ENCODE data around the gene DCPS.

Gene DCPS

GRCh38 chr11:126332221-126332711 is 28.4 kb downstream of the DCPS start:
- CTCF ChIA-PET = interaction anchor here (2.1 kb wide), 1 partner anchor 21 kb away, joined by 6 read pairs; no protein-coding TSS in a partner anchor
- H3K4me3 ChIP-seq (ENCODE audit: low read depth, low read length) = no peak overlapping the region
- peak; percentile 57 for DNase-seq (ENCODE audit: low read depth, low spot score)
- no peak for TF ChIP-seq CTCF (IDR thresholded peaks at IDR 0.05; ENCODE audit: insufficient read depth, low read length, missing control alignments)
- POLR2A ChIA-PET = interaction anchor here (1.0 kb wide), 1 partner anchor 14 kb away, joined by 8 read pairs; no protein-coding TSS in a partner anchor

- H3K4me3 ChIP-seq (ENCODE audit: low read depth, low read length) = no peak overlapping the region
- POLR2A ChIA-PET = no interaction called here
- TF ChIP-seq CTCF (IDR thresholded peaks at IDR 0.05; ENCODE audit: insufficient read depth, low read length, missing control alignments) = no peak
- CTCF ChIA-PET = interaction anchor here (2.1 kb wide), 1 partner anchor 22 kb away, joined by 6 read pairs; no protein-coding TSS in a partner anchor
- DNase-seq (ENCODE audit: low read depth, low spot score) = no peak
Measured at GRCh38 chr11:126333142-126333541, 29.3 kb downstream of the DCPS start.

GRCh38 chr11:126334659-126335462 is 31.0 kb downstream of the DCPS start:
- no peak for DNase-seq (ENCODE audit: low read depth, low spot score)
- no peak overlapping the region for H3K4me3 ChIP-seq (ENCODE audit: low read depth, low read length)
- no peak for TF ChIP-seq CTCF (IDR thresholded peaks at IDR 0.05; ENCODE audit: insufficient read depth, low read length, missing control alignments)
- POLR2A ChIA-PET = interaction anchor here (0.6 to 0.7 kb wide), 2 partner anchors 11 to 14 kb away, joined by 3 read pairs; no protein-coding TSS in a partner anchor
- CTCF ChIA-PET = interaction anchor here (0.9 to 1.3 kb wide), 2 partner anchors 15 to 24 kb away, joined by 3 to 6 read pairs; no protein-coding TSS in a partner anchor

- TF ChIP-seq CTCF (IDR thresholded peaks at IDR 0.05; ENCODE audit: insufficient read depth, low read length, missing control alignments) = no peak
- CTCF ChIA-PET = interaction anchor here (0.9 to 1.3 kb wide), 2 partner anchors 16 to 25 kb away, joined by 3 to 6 read pairs; no protein-coding TSS in a partner anchor
- H3K4me3 ChIP-seq (ENCODE audit: low read depth, low read length) = no peak overlapping the region
- POLR2A ChIA-PET = no interaction called here
- no peak for DNase-seq (ENCODE audit: low read depth, low spot score)
Measured at GRCh38 chr11:126335463-126335760, 31.6 kb downstream of the DCPS start.

GRCh38 chr11:126336138-126336541 is 32.3 kb downstream of the DCPS start:
- ChIA-PET CTCF (no interaction called here), POLR2A (no interaction called here)
- TF ChIP-seq CTCF (IDR thresholded peaks at IDR 0.05; ENCODE audit: insufficient read depth, low read length, missing control alignments) = no peak
- no peak overlapping the region for H3K4me3 ChIP-seq (ENCODE audit: low read depth, low read length)
- no peak for DNase-seq (ENCODE audit: low read depth, low spot score)

GRCh38 chr11:126336671-126337101 is 32.8 kb downstream of the DCPS start:
- no peak overlapping the region for H3K4me3 ChIP-seq (ENCODE audit: low read depth, low read length)
- no peak for DNase-seq (ENCODE audit: low read depth, low spot score)
- POLR2A ChIA-PET = no interaction called here
- TF ChIP-seq CTCF (IDR thresholded peaks at IDR 0.05; ENCODE audit: insufficient read depth, low read length, missing control alignments) = no peak
- CTCF ChIA-PET = interaction anchor here (1.2 kb wide), 1 partner anchor 26 kb away, joined by 3 read pairs; no protein-coding TSS in a partner anchor

Measured in AG04449 (cell line).